Measurements from ENCODE around the gene ZNF205. TPM values are rescaled to one million over a fixed set of nuclear protein-coding genes. Genes with fewer than 3 reads are reported as not detected.
A peak's percentile ranks its signal among the peaks of the same experiment; 100 is the strongest.

The ZNF205 gene
- total and polyA plus RNA-seq, 2 donors (not counting 1 experiment from before 2014, with no cell fraction given): not detected

GRCh38 chr16:3129137-3130131 lies 17.0 kb downstream of the ZNF205 start:
- intact Hi-C loops (cut with micrococcal nuclease): loop anchor here (1.0 kb wide), 4 partner anchors 29 to 98 kb away; no protein-coding TSS in a partner anchor
- H3K27ac ChIP-seq (ENCODE audit: low read length in 2 of 2): peak overlapping the region; percentile 5 to 56
- H3K9me3 ChIP-seq (ENCODE audit: control extremely low read depth in 1 of 3, control insufficient read depth in 2 of 3, insufficient read depth in 1 of 3, low read length in 2 of 3): peaks cover 0 to under 1% (median 0%) of the 10 kb centered on the region in 3 donors
- peaks cover 2 to 3% of the 10 kb centered on the region in 2 experiments for H3K36me3 ChIP-seq (replicated peaks in 1 of 2; ENCODE audit: control extremely low read depth in 1 of 2, control insufficient read depth in 1 of 2, extremely low read depth in 1 of 2, insufficient read depth in 2 of 2, low read length in 1 of 2)
- peaks cover 24 to 37% of the 10 kb centered on the region in 2 donors for H3K4me1 ChIP-seq (ENCODE audit: control insufficient read depth in 2 of 2, insufficient read depth in 2 of 2, low read length in 2 of 2)
- peak overlapping the region; percentile 87 for H3K27ac Mint-ChIP-seq
- peaks cover 54% of the 10 kb centered on the region for H3K79me2 ChIP-seq (ENCODE audit: control insufficient read depth, insufficient read depth, low read length)
- 23% methylated on average over 24 of the region's 28 CpGs for WGBS (ENCODE audit: insufficient coverage)
- peak overlapping the region; percentile 85 for H2AFZ ChIP-seq (ENCODE audit: insufficient read depth, low read depth, low read length, poor library complexity, severe bottlenecking)
- no peaks in the 10 kb centered on the region for H3K27me3 ChIP-seq (replicated peaks in 1 of 4; ENCODE audit: control extremely low read depth in 1 of 4, control insufficient read depth in 3 of 4, insufficient read depth in 4 of 4, low read length in 3 of 4)
- no peaks in the 10 kb centered on the region for H4K20me1 ChIP-seq (ENCODE audit: control insufficient read depth, insufficient read depth, low read length, poor library complexity, severe bottlenecking)
- peak overlapping the region; percentile 89 for H3K4me2 ChIP-seq (replicated peaks; ENCODE audit: low read depth, low read length, poor library complexity, severe bottlenecking)
- H3K4me1 Mint-ChIP-seq: peaks cover 44% of the 10 kb centered on the region
- H3K9ac ChIP-seq (ENCODE audit: low read length): peak overlapping the region; percentile 74
- DNase-seq (peak; percentile 92), ATAC-seq (ENCODE audit: low read depth) (peak; percentile 73)
- H3K9me3 Mint-ChIP-seq (ENCODE audit: insufficient read depth): no peaks in the 10 kb centered on the region
- TF ChIP-seq CTCF (IDR thresholded peaks at IDR 0.05) (peak; percentile 80), EZH2 (IDR thresholded peaks at IDR 0.05; ENCODE audit: borderline replicate concordance, insufficient read depth, low read depth, low read length, poor library complexity, severe bottlenecking) (no peak)
- H3K27me3 Mint-ChIP-seq: no peaks in the 10 kb centered on the region
- H3K4me3 ChIP-seq (ENCODE audit: control extremely low read depth in 1 of 5, extremely low read depth in 1 of 5, insufficient read depth in 1 of 5, low read depth in 2 of 5, low read length in 4 of 5): peak overlapping the region; percentile 45 to 85 (median 67)
- H3K4me3 Mint-ChIP-seq: peak overlapping the region; percentile 92
- CTCF ChIA-PET: interaction anchor here (0.7 to 11.8 kb wide), 36 partner anchors 9 to 308 kb away, joined by 3 to 238 read pairs (median 6); partner anchors contain the start of genes HCFC1R1, IL32, THOC6 and TNFRSF12A
- POLR2A ChIA-PET: interaction anchor here (0.5 to 2.0 kb wide), 7 partner anchors 21 to 476 kb away, joined by 3 to 10 read pairs (median 7); partner anchors contain the start of gene ZNF263

Measured in B cell (primary cell).